Fibroblast of pulmonary artery (primary cell): ENCODE measurements around the gene PACS2.

ENCODE experiments used
- DNase-seq: peaks from one replicate; pipeline ENCODE4 v3.0.0-alpha.2; 2010; ENCODE audit warnings: low read depth
- H3K4me3 ChIP-seq: replicated peaks from 2 replicates; pipeline ENCODE4 v1.5.1; 2011; ENCODE audit warnings: low read depth, mild to moderate bottlenecking, control low read depth, low read length, moderate library complexity
- TF ChIP-seq, protein P1 (sequence below): IDR thresholded peaks from 2 replicates; pipeline ENCODE4 v1.5.1; 2011; ENCODE audit warnings: mild to moderate bottlenecking, control low read depth, low read length, inconsistent platforms; ENCODE audit errors: missing control alignments

The PACS2 gene

DNA sequence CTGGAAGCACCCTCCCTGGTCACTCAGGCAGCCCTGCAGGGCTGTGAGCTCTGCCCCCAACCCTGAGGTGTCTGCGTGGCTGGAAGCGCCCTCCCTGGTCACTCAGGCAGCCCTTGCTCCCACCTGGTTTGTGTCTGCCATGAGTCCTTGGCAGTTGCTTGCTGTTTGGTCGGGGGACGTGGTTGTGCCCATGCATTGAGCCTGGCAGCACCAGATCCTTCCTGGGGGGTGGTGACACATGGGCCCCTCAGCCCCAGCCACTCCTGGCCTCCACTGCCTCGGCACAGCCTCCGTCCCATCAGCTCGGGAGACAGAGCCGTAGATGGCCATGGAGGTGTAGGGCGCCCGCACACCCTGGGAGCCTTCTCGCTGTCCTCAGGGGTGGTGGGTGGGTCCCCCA is 124.6 kb downstream of the PACS2 start:
- TF ChIP-seq, protein P1, sequence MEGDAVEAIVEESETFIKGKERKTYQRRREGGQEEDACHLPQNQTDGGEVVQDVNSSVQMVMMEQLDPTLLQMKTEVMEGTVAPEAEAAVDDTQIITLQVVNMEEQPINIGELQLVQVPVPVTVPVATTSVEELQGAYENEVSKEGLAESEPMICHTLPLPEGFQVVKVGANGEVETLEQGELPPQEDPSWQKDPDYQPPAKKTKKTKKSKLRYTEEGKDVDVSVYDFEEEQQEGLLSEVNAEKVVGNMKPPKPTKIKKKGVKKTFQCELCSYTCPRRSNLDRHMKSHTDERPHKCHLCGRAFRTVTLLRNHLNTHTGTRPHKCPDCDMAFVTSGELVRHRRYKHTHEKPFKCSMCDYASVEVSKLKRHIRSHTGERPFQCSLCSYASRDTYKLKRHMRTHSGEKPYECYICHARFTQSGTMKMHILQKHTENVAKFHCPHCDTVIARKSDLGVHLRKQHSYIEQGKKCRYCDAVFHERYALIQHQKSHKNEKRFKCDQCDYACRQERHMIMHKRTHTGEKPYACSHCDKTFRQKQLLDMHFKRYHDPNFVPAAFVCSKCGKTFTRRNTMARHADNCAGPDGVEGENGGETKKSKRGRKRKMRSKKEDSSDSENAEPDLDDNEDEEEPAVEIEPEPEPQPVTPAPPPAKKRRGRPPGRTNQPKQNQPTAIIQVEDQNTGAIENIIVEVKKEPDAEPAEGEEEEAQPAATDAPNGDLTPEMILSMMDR: no peak
- no peak overlapping the region for H3K4me3 ChIP-seq
- DNase-seq: no peak

DNA sequence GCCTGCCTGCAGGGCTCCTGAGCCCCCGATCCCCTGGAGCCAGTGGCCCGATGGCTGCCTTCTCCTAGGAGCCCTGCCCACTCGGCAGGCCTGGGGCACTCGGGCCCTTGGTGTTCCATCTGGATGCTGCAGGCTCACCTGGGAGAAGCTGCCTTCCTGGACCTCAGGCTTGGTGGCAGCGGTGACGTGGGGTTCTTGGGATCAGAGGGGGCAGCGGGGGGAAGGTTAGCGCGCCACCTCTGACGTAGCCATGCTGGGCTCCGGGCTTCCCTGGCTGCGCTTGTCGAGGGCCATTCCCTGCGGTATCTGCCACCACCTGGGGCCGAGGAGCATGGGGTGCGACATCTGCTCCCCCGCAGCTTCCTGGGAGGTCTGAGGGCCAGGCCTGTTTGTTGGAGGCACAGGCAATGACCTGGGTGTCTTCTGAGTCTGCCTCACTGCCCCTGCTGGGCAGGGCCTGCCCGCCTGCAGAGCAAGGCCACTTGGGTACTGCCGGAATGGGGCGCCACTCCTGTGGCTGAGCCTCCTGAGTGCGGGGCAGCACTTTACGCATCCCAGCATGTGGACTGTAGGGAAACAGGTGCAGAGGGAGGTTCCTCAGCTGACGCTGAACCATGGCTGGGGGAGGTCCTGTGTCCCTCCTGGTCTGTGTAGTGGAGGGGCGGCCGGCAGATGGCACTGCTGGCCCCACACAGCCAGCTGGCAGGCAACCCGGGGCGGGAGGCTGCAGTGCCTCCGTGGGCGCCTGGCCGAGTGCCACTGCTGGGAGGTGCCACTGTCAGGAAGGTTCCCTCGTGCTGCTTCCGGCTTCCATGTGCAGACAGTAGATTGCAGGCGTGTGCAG is 125.4 kb downstream of the PACS2 start:
- TF ChIP-seq, protein P1: no peak
- no peak for DNase-seq

DNA sequence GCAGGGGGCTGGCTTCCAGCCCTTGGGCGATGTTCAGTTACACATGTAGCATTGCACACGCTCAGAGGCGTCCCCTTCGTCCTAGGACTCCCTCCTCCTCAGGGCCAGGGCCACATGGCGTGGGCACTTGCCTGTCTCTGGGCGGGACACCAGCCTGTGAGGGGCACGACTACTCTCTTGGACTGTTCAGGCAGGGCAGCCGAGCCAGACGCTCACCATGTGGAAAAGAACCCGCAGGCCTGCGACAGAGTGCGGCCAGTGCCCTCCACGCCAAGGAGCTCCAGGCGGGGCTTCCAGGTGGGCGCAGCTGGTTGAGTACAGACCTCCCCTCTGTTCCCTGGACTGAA is 126.0 kb downstream of the PACS2 start:
- TF ChIP-seq, protein P1: no peak
- DNase-seq: no peak
- no peak overlapping the region for H3K4me3 ChIP-seq

More for the DNA sequence above, 125.4 kb downstream of the PACS2 start:
- no peak overlapping the region for H3K4me3 ChIP-seq

DNA sequence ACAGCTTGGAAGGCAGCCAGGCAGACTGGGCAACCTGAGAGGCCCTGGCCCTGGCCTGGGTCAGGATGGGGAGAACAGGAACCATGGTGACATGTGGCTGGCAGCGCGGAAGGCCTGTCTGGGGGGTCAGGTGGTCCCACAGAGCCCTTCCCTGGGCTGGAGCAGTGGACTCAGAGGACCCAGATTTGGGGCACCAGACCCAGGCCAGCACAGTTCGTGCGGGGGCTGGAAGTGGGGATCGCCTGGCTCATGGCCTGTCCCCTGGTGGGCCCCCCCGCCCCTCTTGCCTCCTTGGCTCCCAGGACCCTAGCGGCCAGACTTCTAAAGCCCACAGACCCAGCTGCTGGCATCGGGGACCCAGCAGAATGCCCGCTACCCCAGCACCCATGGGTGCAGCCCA is 126.4 kb downstream of the PACS2 start:
- DNase-seq: no peak
- TF ChIP-seq, protein P1: no peak
- H3K4me3 ChIP-seq: no peak overlapping the region

DNA sequence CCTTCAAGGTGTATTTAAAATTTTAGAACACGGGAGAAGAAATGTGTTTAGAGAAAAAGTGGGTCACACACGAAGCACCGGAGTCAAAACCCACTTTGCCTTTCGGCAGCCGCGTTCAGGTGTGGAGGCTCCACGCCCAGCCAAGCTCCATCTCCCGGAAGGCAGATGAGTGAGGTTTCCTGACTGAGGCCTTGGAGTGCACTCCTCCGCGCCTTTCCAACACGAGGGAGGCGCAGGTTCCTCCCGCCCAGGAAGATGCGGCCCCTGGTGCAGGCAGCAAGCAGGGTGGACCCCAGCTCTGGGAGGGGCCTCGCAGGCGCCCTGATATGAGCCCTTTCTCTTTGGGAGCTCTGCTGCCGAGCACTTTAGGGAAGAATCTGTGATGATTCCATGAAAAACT is 127.6 kb downstream of the PACS2 start:
- TF ChIP-seq, protein P1: no peak
- DNase-seq: no peak
- H3K4me3 ChIP-seq: no peak overlapping the region

DNA sequence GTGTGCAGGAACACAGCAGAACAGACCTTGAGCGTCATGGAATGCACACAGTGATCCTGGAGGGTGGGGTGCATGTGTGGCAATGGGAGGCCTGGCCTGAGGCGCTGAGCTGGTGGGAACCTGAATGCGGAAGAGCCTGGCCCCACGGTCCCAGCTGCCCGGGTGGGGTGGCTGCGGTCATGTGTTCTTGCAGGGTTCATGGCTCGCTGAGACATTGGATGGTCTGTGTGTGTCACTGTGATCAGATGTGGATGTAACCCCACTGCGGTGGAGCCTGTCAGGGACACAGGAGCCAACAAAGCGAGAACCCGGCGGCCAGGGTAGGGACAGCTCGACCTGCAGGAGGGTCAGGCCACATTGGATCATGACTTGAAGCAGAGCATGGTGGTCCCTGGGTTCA is 128.3 kb downstream of the PACS2 start:
- H3K4me3 ChIP-seq: no peak overlapping the region
- no peak for DNase-seq
- TF ChIP-seq, protein P1: no peak

DNA sequence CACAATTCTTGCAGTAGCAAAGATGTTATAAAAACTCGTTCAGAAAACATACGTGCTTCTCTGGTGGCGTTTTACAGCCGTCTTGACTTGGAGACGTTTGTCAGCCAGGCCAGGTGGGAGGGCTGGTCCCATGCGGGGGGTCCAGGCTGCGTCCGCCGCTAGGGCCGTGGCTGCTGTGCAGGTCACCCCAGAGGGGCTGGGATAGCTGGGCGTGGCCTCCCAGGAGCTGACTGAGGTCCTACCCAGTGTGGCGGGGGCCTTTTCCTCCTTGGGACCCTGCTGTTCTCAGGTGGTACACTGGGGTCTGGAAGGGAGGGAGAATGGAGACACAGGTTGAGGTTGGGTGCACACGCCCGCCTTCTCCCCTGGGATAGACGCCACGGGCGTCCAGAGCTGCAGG is 130.3 kb downstream of the PACS2 start:
- TF ChIP-seq, protein P1: no peak
- no peak overlapping the region for H3K4me3 ChIP-seq
- DNase-seq: no peak
